Kidney epithelial cell (primary cell): ENCODE measurements around the gene TRIM25. TPM values are rescaled to one million over a fixed set of nuclear protein-coding genes. Genes with fewer than 3 reads are reported as not detected.

Experiments used
- DNase-seq: peaks from one replicate; pipeline ENCODE4 v3.0.0-alpha.2; 2010; ENCODE audit warnings: low read depth
- H3K27me3 ChIP-seq: 2 replicates; pipeline ENCODE4 v1.6.0; 2011; ENCODE audit warnings: low read length; ENCODE audit not compliant: control insufficient read depth, insufficient read depth
- H3K36me3 ChIP-seq: 2 replicates; pipeline ENCODE4 v1.5.1; 2011; ENCODE audit warnings: low read length; ENCODE audit not compliant: control insufficient read depth, insufficient read depth
- H3K4me3 ChIP-seq: 2 replicates; pipeline ENCODE4 v1.5.1; 2011; ENCODE audit warnings: low read depth, mild to moderate bottlenecking, control low read depth, low read length
- CTCF ChIP-seq: IDR thresholded peaks from 2 replicates; pipeline ENCODE4 v1.5.1; 2011; ENCODE audit warnings: mild to moderate bottlenecking, moderate library complexity, low read length, control low read depth, inconsistent platforms; ENCODE audit not compliant: insufficient read depth, poor library complexity, severe bottlenecking
- total RNA-seq: library from RNA; depleted of rRNA; stranded (reverse); fragments of >200 nt; gene quantifications from 2 replicates; pipeline ENCODE4 v1.2.3, GENCODE V29; 2015

TRIM25 gene
- total RNA-seq, 1 donor from 2014 or later = 97.1 TPM

- no peak for TF ChIP-seq CTCF
- Histone ChIP-seq H3K36me3 (no peaks in the 10 kb centered on the region), H3K4me3 (no peak overlapping the region), H3K27me3 (no peaks in the 10 kb centered on the region)
- DNase-seq = no peak
These were observed 66.7 kb downstream of the TRIM25 start for GRCh38 chr17:56847106-56847505.

GRCh38 chr17:56845934-56846333 lies 67.9 kb downstream of the TRIM25 start:
- TF ChIP-seq CTCF = no peak
- H3K4me3 ChIP-seq = no peak overlapping the region
- no peaks in the 10 kb centered on the region for H3K27me3 ChIP-seq
- H3K36me3 ChIP-seq = no peaks in the 10 kb centered on the region
- no peak for DNase-seq

- no peaks in the 10 kb centered on the region for H3K36me3 ChIP-seq
- H3K27me3 ChIP-seq = no peaks in the 10 kb centered on the region
- DNase-seq = no peak
- no peak for TF ChIP-seq CTCF
- no peak overlapping the region for H3K4me3 ChIP-seq
These were observed 71.3 kb downstream of the TRIM25 start for GRCh38 chr17:56842577-56842976.

- DNase-seq = no peak
- TF ChIP-seq CTCF = no peak
- Histone ChIP-seq H3K27me3 (no peaks in the 10 kb centered on the region), H3K36me3 (no peaks in the 10 kb centered on the region), H3K4me3 (no peak overlapping the region)
These were observed 75.2 kb downstream of the TRIM25 start for GRCh38 chr17:56838687-56839086.

Other genes starting within 250 kb of the TRIM25 start
- 0.34 and 0.50 TPM in 2 replicates for gene C17orf67, start 80.1 kb downstream of the TRIM25 start, total RNA-seq
- 7.0 and 8.1 TPM in 2 replicates for gene DGKE, start 79.9 kb downstream of the TRIM25 start, total RNA-seq
- gene COIL, start 47.0 kb upstream of the TRIM25 start, total RNA-seq = 13.6 and 19.3 TPM in 2 replicates
- gene SCPEP1, start 64.1 kb upstream of the TRIM25 start, total RNA-seq = 23.7 and 24.8 TPM in 2 replicates
- gene AKAP1, start 171.2 kb upstream of the TRIM25 start, total RNA-seq = 28.6 and 32.6 TPM in 2 replicates